Ishikawa (cell line): ENCODE data around the gene RCN1.

Experiments used
- CEBPB ChIP-seq: IDR thresholded peaks from 2 replicates; pipeline ENCODE4 v1.6.1; 2012
- EP300 ChIP-seq: IDR thresholded peaks from 2 replicates; pipeline ENCODE4 v1.6.1; 2012; ENCODE audit warnings: borderline replicate concordance
- TAF1 ChIP-seq: IDR thresholded peaks from 2 replicates; pipeline ENCODE4 v1.6.1; 2012; ENCODE audit warnings: low read depth, mild to moderate bottlenecking
- TEAD4 ChIP-seq: IDR thresholded peaks from 2 replicates; pipeline ENCODE4 v1.6.1; 2012
- YY1 ChIP-seq: IDR thresholded peaks from 2 replicates; pipeline ENCODE4 v1.6.1; 2012; ENCODE audit warnings: low read depth

DNA sequence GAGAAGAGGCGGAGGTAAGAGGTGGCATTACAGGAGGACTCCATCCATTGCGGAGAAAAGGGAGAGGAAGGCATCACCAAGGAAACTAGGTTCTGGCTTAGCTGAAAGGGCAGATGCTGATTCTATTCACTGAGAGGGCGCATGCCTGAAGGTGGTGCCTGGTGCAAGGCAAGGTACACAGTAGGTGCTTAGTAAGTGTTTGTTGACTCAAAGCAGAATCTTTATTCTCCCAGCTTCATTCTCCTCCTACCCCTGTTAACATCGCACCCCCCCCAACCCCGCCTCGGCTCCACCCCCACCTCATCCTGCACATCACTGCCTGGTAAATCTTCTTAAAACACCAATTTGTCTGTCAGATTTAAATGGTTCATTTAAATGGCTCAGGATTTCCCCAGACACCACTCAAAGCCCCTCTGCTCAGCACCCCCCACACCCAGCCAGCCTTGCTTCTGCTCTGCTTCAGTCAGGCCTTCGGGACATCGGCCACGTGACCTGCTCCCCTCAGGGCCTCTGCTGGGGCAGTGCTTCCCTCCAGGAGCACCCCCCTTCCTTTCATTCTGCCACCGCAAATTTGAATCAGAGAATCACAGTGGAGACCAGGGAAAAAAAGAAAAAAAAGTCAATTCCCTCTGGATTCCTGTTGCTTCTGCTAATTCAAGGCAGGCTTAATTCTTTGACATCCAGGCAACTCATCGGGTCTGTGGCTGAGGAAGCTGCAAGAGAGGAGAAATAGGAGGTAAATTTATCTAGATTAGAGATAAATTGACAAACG lies 17.8 kb upstream of the RCN1 start:
- TF ChIP-seq EP300 (no peak), CEBPB (no peak), TAF1 (no peak), TEAD4 (no peak), YY1 (no peak)
